GM21723 (cell line): ENCODE data around the gene MYL3.

Experiments
- ATAC-seq: cut with Tn5 transposase; IDR thresholded peaks from one replicate; pipeline ENCODE4 v1.9.1; 2021; ENCODE audit warnings: mild to moderate bottlenecking, moderate library complexity; ENCODE audit not compliant: unreplicated experiment

MYL3 gene

GRCh38 chr3:46866032-46866595 is 2.9 kb upstream of the MYL3 start:
- ATAC-seq, result no peak

- no peak for ATAC-seq
Observed at GRCh38 chr3:46865546-46865945, 2.3 kb upstream of the MYL3 start.

GRCh38 chr3:46865031-46865507 is 1.8 kb upstream of the MYL3 start:
- no peak for ATAC-seq

- no peak for ATAC-seq
Observed at GRCh38 chr3:46864061-46864881, 1.0 kb upstream of the MYL3 start.

GRCh38 chr3:46862369-46863025 is 747 bp downstream of the MYL3 start:
- ATAC-seq, result no peak

- ATAC-seq, result no peak
Observed at GRCh38 chr3:46861605-46862368, 1.5 kb downstream of the MYL3 start.

- ATAC-seq, result no peak
Observed at GRCh38 chr3:46860810-46861604, 2.2 kb downstream of the MYL3 start.

GRCh38 chr3:46860017-46860809 is 3.0 kb downstream of the MYL3 start:
- no peak for ATAC-seq

GRCh38 chr3:46859001-46859710 is 4.1 kb downstream of the MYL3 start:
- ATAC-seq, result no peak

GRCh38 chr3:46858456-46858855 is 4.8 kb downstream of the MYL3 start:
- ATAC-seq, result no peak

- no peak for ATAC-seq
Observed at GRCh38 chr3:46857485-46858341, 5.5 kb downstream of the MYL3 start.

- ATAC-seq, result no peak
Observed at GRCh38 chr3:46856576-46857471, 6.4 kb downstream of the MYL3 start.

- ATAC-seq, result no peak
Observed at GRCh38 chr3:46854555-46854991, 8.7 kb downstream of the MYL3 start.

- ATAC-seq, result no peak
Observed at GRCh38 chr3:46853441-46854415, 9.5 kb downstream of the MYL3 start.

- no peak for ATAC-seq
Observed at GRCh38 chr3:46852839-46853355, 10.3 kb downstream of the MYL3 start.

- ATAC-seq, result no peak
Observed at GRCh38 chr3:46852334-46852720, 10.9 kb downstream of the MYL3 start.
